ENCODE data around the gene DRAM2. TPM values are rescaled to one million over a fixed set of nuclear protein-coding genes. Genes with fewer than 3 reads are reported as not detected.

The DRAM2 gene
- total and polyA plus RNA-seq, 9 of the 15 experiments (the other 6 are each of a cell fraction or from before 2014, with no cell fraction given) = 29.0 to 161 (median 53.5) TPM

- TF ChIP-seq ZBTB33 (CRISPR knock-in tag; IDR thresholded peaks at IDR 0.05) (no peak), CGGBP1 (CRISPR knock-in tag; IDR thresholded peaks at IDR 0.05) (no peak), FIP1L1 (IDR thresholded peaks at IDR 0.05; ENCODE audit: low read depth, low read length, poor library complexity, severe bottlenecking) (no peak), HNRNPL (IDR thresholded peaks at IDR 0.05; ENCODE audit: low read depth, low read length) (no peak), GATA2 (CRISPR knock-in tag; IDR thresholded peaks at IDR 0.05) (peak; percentile 93), CBFA2T2 (conservative IDR thresholded peaks at IDR 0.05) (peak; percentile 97), SMAD1 (IDR thresholded peaks at IDR 0.05; ENCODE audit: low read depth, low read length, partially characterized antibody) (peak; percentile 98), ARHGAP35 (IDR thresholded peaks at IDR 0.05; ENCODE audit: partially characterized antibody) (no peak), ZBTB2 (IDR thresholded peaks at IDR 0.05) (no peak), CBX1 (IDR thresholded peaks at IDR 0.05; ENCODE audit: low read depth) (no peak), ZNF384 (IDR thresholded peaks at IDR 0.05; ENCODE audit: low read depth, low read length) (no peak), CREBBP (IDR thresholded peaks at IDR 0.05; ENCODE audit: low read depth, low read length) (peak; percentile 11), ATF3 (IDR thresholded peaks at IDR 0.05) (peak; percentile 59; the same call in 1 of the 2 replicates), ATF3 (CRISPR knock-in tag; conservative IDR thresholded peaks at IDR 0.05) (no peak), ZSCAN32 (CRISPR knock-in tag; IDR thresholded peaks at IDR 0.05) (no peak), NCOA2 (IDR thresholded peaks at IDR 0.05; ENCODE audit: partially characterized antibody in 2 of 2) (peak; percentile 63 to 75), ZNF511 (CRISPR knock-in tag; IDR thresholded peaks at IDR 0.05) (no peak), GTF2E2 (tag; IDR thresholded peaks at IDR 0.05) (no peak), CTCFL (IDR thresholded peaks at IDR 0.05; ENCODE audit: borderline replicate concordance, insufficient read depth, low read depth, low read length, poor library complexity, severe bottlenecking) (no peak)
Measured at GRCh38 chr1:111161843-111162487, 22.1 kb upstream of the DRAM2 start (continued).

Data from K562 (cell line).